ENCODE results near the gene DPH1.
"Not testable (repeated sequence)": the region's sequence is repeated elsewhere in the genome, so short reads cannot be mapped to it uniquely, and the experiment has no call there.

The DPH1 gene

GRCh38 chr17:2029911-2030778 is at the start of gene DPH1:
Gene DPH1 (plus strand): TSS chr17:2030153. CDS start chr17:2030170, 17 bp downstream.
- DNase-seq = peak; percentile 63

DNA sequence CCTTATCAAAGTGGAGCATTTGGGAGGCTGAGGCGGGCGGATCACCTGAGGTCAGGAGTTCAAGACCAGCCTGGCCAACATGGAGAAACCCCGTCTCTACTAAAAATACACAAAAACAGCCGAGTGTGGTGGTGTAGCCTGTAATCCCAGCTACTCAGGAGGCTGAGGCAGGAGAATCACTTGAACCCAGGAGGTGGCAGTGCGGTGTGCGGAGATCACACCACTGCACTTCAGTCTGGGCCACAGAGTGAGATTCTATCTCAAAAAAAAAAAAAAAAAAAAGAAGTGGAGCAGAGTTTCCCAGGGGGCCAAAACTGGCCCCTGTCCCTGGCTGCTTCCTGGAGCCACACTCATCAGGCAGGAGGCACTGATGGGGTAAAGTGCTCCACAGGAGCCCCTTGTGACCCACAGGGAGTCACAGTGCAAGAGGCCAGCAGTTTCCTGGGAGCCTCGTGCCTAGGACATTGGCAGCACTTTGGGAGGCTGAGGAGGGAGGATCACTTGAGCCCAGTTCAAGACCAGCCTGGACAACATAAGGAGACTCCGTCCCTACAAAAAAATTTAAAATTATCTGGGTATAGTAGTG is 49.2 kb upstream of the DPH1 start:
- no peak for DNase-seq

DNA sequence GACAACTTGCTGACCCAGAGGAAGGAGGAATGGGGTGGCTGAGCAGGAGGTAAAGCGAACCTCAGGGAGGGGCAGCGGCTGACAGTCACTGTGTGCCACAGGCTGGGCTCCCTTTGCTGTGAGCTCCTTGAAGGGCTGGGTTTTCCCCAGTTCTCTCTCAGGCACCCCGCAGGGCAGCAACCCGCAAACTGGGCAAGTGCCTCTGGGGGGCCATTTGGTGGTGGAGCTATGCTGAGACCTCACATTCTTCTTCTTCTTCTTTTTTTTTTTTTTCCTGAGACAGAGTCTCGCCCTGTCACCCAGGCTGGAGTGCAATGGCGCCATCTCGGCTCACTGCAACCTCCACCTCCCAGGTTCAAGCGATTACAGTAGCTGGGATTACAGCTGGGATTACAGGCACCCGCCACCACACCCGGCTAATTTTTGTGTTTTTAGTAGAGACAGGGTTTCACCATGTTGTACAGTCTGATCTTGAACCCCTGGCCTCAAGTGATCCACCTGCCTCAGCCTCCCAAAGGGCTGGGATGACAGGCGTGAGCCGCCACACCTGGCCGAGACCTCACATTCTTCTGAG is 47.1 kb upstream of the DPH1 start:
- DNase-seq = not testable (repeated sequence)

- DNase-seq = no peak
Observed at GRCh38 chr17:1985093-1985492, 44.9 kb upstream of the DPH1 start.

- no peak for DNase-seq
Observed at GRCh38 chr17:1985686-1986085, 44.3 kb upstream of the DPH1 start.

- DNase-seq = no peak
Observed at GRCh38 chr17:1986783-1987451, 43.0 kb upstream of the DPH1 start.

GRCh38 chr17:1989135-1989534 is 40.8 kb upstream of the DPH1 start:
- no peak for DNase-seq

- DNase-seq = no peak
Observed at GRCh38 chr17:1992541-1992940, 37.4 kb upstream of the DPH1 start.

GRCh38 chr17:1994707-1995106 is 35.2 kb upstream of the DPH1 start:
- no peak for DNase-seq

- no peak for DNase-seq
Observed at GRCh38 chr17:1995321-1995892, 34.5 kb upstream of the DPH1 start.

DNA sequence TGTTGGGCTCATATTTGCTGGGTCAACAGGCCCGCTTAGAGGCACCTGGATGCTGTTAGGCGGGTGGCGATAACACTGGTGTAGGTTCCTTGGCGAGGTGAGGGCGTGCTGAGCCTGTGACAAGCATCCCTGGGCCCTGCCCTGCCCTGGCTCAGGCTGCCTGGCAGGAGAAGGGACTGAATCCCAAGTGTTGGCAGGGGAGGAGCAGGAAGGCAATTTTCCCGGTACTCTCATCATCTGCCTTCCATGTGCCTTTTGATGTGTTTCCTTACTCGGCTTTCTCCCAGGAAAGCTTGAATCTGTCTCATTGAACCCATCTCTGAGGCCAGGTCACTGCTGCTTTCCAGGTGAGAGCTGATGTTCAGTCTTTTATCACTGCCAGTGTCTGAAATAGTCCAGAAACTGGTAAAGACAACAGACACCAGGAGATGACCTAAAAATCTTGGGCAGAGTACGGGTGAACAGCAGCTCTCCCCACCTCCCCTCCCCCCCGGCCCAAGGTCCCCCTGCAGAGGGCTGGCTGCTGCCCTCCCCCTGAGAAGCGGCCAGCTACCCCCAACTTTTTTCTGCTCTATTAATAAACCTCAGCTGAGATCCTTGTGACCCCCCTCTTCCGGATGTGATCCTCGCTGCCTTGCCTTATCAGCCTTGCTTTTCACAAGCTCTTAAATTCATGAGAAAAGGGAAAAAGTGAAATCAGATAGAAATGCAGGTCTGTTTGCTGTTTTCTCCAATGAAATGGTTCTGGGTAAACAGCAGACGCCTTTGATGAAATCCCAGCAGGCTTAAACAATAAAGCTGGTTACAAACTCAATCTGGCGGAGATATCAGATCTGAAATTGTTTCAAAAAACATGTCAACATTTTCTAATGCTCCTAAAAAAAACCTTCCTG is 33.8 kb upstream of the DPH1 start:
- no peak for DNase-seq

DNA sequence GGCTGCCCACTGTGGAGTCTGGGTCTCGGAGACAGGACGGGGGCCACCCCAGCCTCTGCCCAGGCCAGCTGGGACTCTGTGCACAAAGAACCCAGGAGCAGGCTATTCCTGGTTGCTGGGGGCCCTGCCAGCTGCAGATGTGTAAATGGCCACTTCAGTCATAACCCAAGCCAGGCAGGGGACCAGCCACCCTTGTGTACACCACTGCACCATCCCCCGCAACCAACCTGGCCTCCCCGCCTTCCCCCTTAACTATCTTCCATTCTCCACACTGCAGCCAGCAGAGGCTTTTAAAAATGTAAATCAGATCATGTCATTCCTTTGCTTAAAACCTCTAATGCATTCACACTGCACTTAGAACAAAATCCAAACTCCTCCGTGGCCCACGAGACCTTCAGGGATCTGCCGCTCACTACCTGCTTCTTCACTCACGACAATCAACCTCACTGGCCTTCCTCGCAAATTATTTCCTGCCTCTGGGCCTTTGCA is 33.1 kb upstream of the DPH1 start:
- no peak for DNase-seq

DNA sequence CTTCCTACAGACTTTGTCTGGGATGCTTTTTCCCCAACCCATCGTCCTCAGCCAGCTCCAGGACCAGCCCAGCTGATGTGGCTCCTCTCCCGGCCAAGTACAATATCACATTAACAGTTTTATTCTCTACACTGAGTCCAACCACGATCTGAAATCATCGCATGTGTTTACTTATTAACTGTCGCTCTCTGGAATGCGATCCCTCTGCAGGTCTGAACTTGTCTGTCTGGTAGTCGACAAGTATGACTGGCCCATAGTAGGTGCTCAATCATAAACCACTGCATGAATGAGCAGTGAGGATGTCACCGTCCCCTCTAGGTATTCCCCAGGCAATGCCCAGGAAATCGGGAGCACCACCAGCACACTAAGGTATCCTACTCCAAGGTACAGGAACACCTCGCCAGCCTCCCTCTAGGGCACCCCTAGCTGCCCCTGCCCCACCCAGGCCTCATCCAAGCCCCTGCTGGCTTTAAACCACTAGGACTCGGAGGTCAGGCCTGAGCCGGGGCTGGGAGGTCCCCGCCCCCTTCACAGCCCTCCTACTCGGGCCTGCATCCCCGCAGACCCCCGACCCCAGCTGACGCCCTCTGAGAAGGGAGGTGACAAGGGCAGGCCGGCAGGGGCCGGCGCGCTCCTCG is 32.5 kb upstream of the DPH1 start:
- DNase-seq = no peak

DNA sequence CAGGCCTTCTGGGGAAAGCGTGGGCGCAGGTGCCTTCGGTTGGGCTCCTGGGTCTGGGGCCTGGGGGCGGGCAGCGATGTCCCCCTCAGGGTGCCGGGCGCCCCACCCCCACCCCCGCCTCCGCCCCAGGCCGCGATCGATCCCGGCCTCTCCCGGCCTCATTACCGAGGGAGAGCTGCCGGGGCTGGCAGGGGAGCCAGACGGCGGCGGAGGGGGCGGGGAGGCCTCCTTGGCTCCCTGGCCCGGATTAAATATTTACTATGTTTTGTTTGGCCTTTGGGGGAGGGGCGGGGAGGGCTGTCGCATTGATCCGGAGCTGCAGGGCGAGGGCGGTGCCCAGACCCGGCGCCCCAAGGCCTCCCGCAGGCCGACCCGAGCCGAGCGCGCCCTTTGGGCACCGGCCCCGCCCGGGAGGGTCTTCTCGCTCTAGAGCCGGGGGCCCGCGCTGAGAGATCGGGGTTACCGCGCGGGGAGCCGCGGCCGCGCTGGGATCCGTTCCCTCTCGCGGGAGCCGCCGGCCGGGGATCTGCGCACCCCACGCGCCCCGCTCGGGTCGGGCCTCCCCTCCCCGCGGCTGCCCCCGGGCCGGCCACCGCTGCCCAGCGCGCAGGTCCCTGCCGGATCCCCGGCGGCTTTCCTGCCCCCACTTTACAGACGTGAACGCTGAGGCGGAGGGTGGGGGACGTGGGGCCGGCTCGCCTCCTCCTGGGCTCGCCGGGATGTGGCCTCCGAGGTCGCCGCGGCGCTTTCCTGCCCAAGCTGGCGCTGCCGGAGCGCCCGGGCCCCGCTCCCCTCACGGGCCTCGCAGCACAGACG is 31.8 kb upstream of the DPH1 start:
- DNase-seq = no peak

DNA sequence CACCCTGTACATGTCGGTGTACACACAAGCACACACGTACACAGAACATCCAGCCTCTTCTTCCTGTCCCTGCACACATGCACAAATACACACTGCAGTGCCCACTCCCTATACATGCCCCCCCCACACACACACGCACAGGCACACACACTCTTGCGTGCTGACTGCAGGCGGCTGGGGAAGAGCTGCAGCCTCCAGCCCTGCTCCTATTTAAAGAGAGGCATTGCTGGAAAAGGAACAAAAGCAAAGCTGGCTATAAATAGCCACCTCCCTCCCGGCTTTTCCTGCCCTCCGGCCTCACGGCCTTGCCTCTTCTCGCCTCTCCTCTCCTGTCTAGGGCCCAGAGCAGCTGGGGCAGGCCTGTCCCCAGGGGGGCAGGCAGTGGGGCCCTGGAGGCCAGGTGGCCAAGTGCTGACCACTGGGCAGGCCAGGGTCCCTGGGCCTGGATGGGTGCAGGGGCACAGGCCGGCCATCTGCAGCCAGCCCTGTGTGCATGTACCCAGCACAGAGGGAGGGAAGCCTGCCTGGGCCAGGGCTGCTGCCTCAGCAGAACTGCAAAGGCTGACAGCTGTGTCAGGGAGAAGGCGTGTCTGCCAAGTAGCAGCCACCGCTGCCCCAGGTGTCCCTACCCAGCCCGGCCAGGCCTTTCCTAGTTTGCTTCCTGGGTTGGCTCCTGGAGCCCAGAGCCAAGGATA is 30.2 kb upstream of the DPH1 start:
- no peak for DNase-seq

GRCh38 chr17:2002767-2003329 is 27.1 kb upstream of the DPH1 start:
- DNase-seq = no peak

DNA sequence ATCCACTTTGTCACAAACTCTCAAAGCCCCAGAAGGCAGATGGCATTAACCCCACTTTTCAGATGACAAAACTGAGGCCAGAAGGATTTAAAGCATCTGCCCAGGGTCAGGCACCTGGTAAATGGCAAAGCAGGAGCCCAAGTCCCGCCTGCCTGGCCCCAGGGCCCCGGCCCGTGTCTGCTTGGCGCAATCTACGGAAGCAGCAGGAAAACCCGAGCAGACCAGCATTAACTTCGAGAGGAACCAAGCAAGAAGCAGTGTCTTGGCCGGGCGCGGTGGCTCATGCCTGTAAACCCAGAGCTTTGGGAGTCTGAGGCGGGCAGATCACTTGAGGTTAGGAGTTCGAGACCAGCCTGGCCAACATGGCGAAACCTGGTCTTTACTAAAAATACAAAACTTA is 26.4 kb upstream of the DPH1 start:
- no peak for DNase-seq

- no peak for DNase-seq
Observed at GRCh38 chr17:2004435-2004952, 25.5 kb upstream of the DPH1 start.
